HG03060 (cell line): Measurements from ENCODE around the gene FOXK1.
"Not testable (repeated sequence)": the region's sequence is repeated elsewhere in the genome, so short reads cannot be mapped to it uniquely, and the experiment has no call there.

Experiments
- ATAC-seq: cut with Tn5 transposase; IDR thresholded peaks from one replicate; pipeline ENCODE4 v1.9.1; 2021; ENCODE audit warnings: low read depth, moderate number of reproducible peaks; ENCODE audit not compliant: unreplicated experiment

FOXK1 gene

GRCh38 chr7:4781366-4782069, 99.4 kb downstream of the FOXK1 start:
- ATAC-seq, result no peak

GRCh38 chr7:4782333-4783291, 100.5 kb downstream of the FOXK1 start:
- ATAC-seq, result no peak

- no peak for ATAC-seq
Observed at GRCh38 chr7:4783292-4783652, 101.2 kb downstream of the FOXK1 start.

GRCh38 chr7:4783762-4784351, 101.8 kb downstream of the FOXK1 start:
- no peak for ATAC-seq

GRCh38 chr7:4784799-4785198, 102.7 kb downstream of the FOXK1 start:
- no peak for ATAC-seq

- no peak for ATAC-seq
Observed at GRCh38 chr7:4785371-4785770, 103.3 kb downstream of the FOXK1 start.

- no peak for ATAC-seq
Observed at GRCh38 chr7:4786015-4786414, 103.9 kb downstream of the FOXK1 start.

- ATAC-seq, result no peak
Observed at GRCh38 chr7:4787541-4787940, 105.4 kb downstream of the FOXK1 start.

- ATAC-seq, result no peak
Observed at GRCh38 chr7:4787947-4788626, 106.0 kb downstream of the FOXK1 start.

- ATAC-seq, result no peak
Observed at GRCh38 chr7:4788627-4789189, 106.6 kb downstream of the FOXK1 start.

GRCh38 chr7:4789194-4790077, 107.3 kb downstream of the FOXK1 start:
- ATAC-seq, result no peak

GRCh38 chr7:4790078-4790465, 108.0 kb downstream of the FOXK1 start:
- ATAC-seq, result no peak

GRCh38 chr7:4790516-4790991, 108.5 kb downstream of the FOXK1 start:
- ATAC-seq, result no peak

- ATAC-seq, result no peak
Observed at GRCh38 chr7:4791101-4791737, 109.1 kb downstream of the FOXK1 start.

- ATAC-seq, result no peak
Observed at GRCh38 chr7:4791738-4792536, 109.8 kb downstream of the FOXK1 start.

GRCh38 chr7:4792537-4793126, 110.5 kb downstream of the FOXK1 start:
- no peak for ATAC-seq

GRCh38 chr7:4793385-4793993, 111.4 kb downstream of the FOXK1 start:
- not testable (repeated sequence) for ATAC-seq
